ENCODE measurements around the gene BRMS1L. TPM values are rescaled to one million over a fixed set of nuclear protein-coding genes. Genes with fewer than 3 reads are reported as not detected.
"Not testable (repeated sequence)": the region's sequence is repeated elsewhere in the genome, so short reads cannot be mapped to it uniquely, and the experiment has no call there.

BRMS1L gene
- polyA plus RNA-seq, 1 donor (not counting 4 experiments of a cell fraction or from before 2014, with no cell fraction given): 12.0 TPM

DNA sequence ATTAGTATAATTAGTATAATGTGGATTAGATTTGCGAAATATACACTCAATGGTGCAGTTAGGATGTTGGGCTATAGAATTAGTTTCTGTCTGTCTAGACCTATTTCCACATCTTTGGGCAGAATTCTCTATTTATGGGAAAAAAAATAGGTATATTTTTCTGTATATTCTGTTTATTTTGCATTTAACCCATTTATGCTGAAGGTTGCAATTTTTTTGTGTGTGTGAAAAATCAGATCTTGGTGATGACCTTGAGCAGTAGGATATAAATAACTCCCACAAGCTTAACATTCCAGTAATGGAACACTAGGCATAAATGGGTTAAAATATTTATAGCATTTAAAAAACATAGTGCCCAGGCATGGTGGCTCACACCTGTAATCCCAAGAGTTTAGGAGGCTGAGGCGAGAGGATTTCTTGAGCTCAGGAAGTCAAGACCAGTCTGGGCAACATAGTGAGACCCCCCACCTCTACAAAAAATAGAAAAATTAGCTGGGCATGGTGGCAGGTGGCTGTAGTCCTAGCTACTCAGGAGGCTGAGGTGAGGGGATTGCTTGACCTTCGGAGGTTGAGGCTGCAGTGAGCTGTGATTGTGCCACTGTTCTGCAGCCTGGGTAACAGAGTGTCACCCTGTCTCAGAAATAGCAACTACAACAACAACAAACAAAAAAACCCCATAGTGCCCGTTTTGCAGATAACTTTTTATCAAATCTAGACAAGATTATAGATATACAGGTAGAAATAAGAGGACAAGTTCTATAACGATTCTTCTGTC is 9.3 kb downstream of the BRMS1L start:
- FAIRE-seq: no peak
- no peaks in the 10 kb centered on the region for H3K27me3 ChIP-seq (ENCODE audit: control insufficient read depth, extremely low read depth, insufficient read depth, low read length)

DNA sequence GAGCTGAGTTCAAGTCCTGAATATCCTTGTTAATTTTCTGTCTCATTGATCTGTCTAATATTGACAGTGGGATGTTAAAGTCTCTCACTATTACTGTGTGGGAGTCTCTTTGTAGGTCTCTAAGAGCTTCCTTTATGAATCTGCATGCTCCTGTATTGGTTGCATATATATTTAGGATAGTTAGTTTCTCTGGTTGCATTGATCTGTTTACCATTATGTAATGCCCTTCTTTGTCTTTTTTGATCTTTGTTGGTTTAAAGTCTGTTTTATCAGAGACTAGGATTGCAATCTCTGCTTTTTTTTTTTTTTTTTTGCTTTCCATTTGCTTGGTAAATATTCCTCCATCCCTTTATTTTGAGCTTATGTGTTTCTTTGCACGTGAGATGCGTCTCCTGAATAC is 15.6 kb downstream of the BRMS1L start:
- H3K36me3 ChIP-seq (ENCODE audit: control insufficient read depth in 2 of 2, extremely low read depth in 1 of 2, insufficient read depth in 2 of 2, low read length in 2 of 2); DNase-seq (ENCODE audit: low read depth, low spot score); FAIRE-seq; dilution Hi-C loops (cut with MboI; ENCODE audit: extremely low pct_ligation_motif_present, low sequenced_read_pairs); H3K27ac ChIP-seq (ENCODE audit: control insufficient read depth, insufficient read depth, low read length); H4K20me1 ChIP-seq (ENCODE audit: control insufficient read depth, extremely low read depth, insufficient read depth, low read length); H3K79me2 ChIP-seq (ENCODE audit: control insufficient read depth, insufficient read depth, low read length); H3K9me1 ChIP-seq (ENCODE audit: control insufficient read depth, extremely low read depth, insufficient read depth, low read length); H2AFZ ChIP-seq (ENCODE audit: control insufficient read depth, low read length); H3K27me3 ChIP-seq (ENCODE audit: control insufficient read depth, extremely low read depth, insufficient read depth, low read length); H3K9ac ChIP-seq (ENCODE audit: control insufficient read depth, extremely low read depth, insufficient read depth, low read length); H3K4me3 ChIP-seq (ENCODE audit: control insufficient read depth in 2 of 3, extremely low read depth in 1 of 3, insufficient read depth in 2 of 3, low read depth in 1 of 3, low read length in 3 of 3); H3K9me3 ChIP-seq (ENCODE audit: control insufficient read depth, low read depth, low read length); H3K4me2 ChIP-seq (ENCODE audit: control insufficient read depth, extremely low read depth, insufficient read depth, low read depth, low read length); H3K4me1 ChIP-seq (ENCODE audit: control insufficient read depth, extremely low read depth, insufficient read depth, low read length): not testable (repeated sequence)

More for the DNA sequence above, 9.3 kb downstream of the BRMS1L start:
- Histone ChIP-seq H3K4me1 (ENCODE audit: control insufficient read depth, extremely low read depth, insufficient read depth, low read length) (no peaks in the 10 kb centered on the region), H3K79me2 (ENCODE audit: control insufficient read depth, insufficient read depth, low read length) (no peaks in the 10 kb centered on the region), H3K9me3 (ENCODE audit: control insufficient read depth, low read depth, low read length) (no peaks in the 10 kb centered on the region), H2AFZ (ENCODE audit: control insufficient read depth, low read length) (no peak overlapping the region), H3K9ac (ENCODE audit: control insufficient read depth, extremely low read depth, insufficient read depth, low read length) (no peak overlapping the region), H3K27ac (ENCODE audit: control insufficient read depth, insufficient read depth, low read length) (no peak overlapping the region), H3K4me3 (ENCODE audit: control insufficient read depth in 2 of 3, extremely low read depth in 1 of 3, insufficient read depth in 2 of 3, low read depth in 1 of 3, low read length in 3 of 3) (no peak overlapping the region), H3K4me2 (ENCODE audit: control insufficient read depth, extremely low read depth, insufficient read depth, low read depth, low read length) (no peak overlapping the region), H4K20me1 (ENCODE audit: control insufficient read depth, extremely low read depth, insufficient read depth, low read length) (no peaks in the 10 kb centered on the region), H3K36me3 (ENCODE audit: control insufficient read depth in 2 of 2, extremely low read depth in 1 of 2, insufficient read depth in 2 of 2, low read length in 2 of 2) (no peaks in the 10 kb centered on the region), H3K9me1 (ENCODE audit: control insufficient read depth, extremely low read depth, insufficient read depth, low read length) (no peaks in the 10 kb centered on the region)
- TF ChIP-seq, protein P1, sequence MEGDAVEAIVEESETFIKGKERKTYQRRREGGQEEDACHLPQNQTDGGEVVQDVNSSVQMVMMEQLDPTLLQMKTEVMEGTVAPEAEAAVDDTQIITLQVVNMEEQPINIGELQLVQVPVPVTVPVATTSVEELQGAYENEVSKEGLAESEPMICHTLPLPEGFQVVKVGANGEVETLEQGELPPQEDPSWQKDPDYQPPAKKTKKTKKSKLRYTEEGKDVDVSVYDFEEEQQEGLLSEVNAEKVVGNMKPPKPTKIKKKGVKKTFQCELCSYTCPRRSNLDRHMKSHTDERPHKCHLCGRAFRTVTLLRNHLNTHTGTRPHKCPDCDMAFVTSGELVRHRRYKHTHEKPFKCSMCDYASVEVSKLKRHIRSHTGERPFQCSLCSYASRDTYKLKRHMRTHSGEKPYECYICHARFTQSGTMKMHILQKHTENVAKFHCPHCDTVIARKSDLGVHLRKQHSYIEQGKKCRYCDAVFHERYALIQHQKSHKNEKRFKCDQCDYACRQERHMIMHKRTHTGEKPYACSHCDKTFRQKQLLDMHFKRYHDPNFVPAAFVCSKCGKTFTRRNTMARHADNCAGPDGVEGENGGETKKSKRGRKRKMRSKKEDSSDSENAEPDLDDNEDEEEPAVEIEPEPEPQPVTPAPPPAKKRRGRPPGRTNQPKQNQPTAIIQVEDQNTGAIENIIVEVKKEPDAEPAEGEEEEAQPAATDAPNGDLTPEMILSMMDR (optimal IDR thresholded peaks at IDR 0.05 in 1 of 3, IDR thresholded peaks at IDR 0.05 in 1 of 3, conservative IDR thresholded peaks at IDR 0.05 in 1 of 3; ENCODE audit: extremely low read depth in 1 of 3, insufficient read depth in 2 of 3, low read length in 3 of 3): no peak
- TF ChIP-seq EZH2 (IDR thresholded peaks at IDR 0.05; ENCODE audit: low read length): no peak
- dilution Hi-C loops (cut with MboI; ENCODE audit: extremely low pct_ligation_motif_present, low sequenced_read_pairs): no loop called here
- DNase-seq (ENCODE audit: low read depth, low spot score): no peak

DNA sequence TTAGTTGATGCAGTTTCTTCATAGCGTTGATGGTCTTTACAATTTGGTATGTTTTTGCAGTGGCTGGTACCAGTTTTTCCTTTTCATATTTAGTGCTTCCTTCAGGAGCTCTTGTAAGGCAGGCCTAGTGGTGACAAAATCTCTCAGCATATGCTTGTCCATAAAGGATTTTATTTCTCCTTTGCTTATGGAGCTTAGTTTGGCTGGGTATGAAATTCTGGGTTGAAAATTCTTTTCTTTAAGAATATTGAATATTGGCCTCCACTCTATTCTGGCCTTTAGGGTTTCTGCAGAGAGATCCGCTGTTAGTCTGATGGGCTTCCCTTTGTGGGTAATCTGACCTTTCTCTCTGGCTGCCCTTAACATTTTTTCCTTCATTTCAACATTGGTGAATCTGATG is 16.1 kb downstream of the BRMS1L start:
- H3K27me3 ChIP-seq (ENCODE audit: control insufficient read depth, extremely low read depth, insufficient read depth, low read length); H3K36me3 ChIP-seq (ENCODE audit: control insufficient read depth in 2 of 2, extremely low read depth in 1 of 2, insufficient read depth in 2 of 2, low read length in 2 of 2); FAIRE-seq; H3K9me1 ChIP-seq (ENCODE audit: control insufficient read depth, extremely low read depth, insufficient read depth, low read length); H3K79me2 ChIP-seq (ENCODE audit: control insufficient read depth, insufficient read depth, low read length); H3K4me2 ChIP-seq (ENCODE audit: control insufficient read depth, extremely low read depth, insufficient read depth, low read depth, low read length); H3K9me3 ChIP-seq (ENCODE audit: control insufficient read depth, low read depth, low read length); H3K4me1 ChIP-seq (ENCODE audit: control insufficient read depth, extremely low read depth, insufficient read depth, low read length); H3K4me3 ChIP-seq (ENCODE audit: control insufficient read depth in 2 of 3, extremely low read depth in 1 of 3, insufficient read depth in 2 of 3, low read depth in 1 of 3, low read length in 3 of 3); H3K27ac ChIP-seq (ENCODE audit: control insufficient read depth, insufficient read depth, low read length); H3K9ac ChIP-seq (ENCODE audit: control insufficient read depth, extremely low read depth, insufficient read depth, low read length); dilution Hi-C loops (cut with MboI; ENCODE audit: extremely low pct_ligation_motif_present, low sequenced_read_pairs); H4K20me1 ChIP-seq (ENCODE audit: control insufficient read depth, extremely low read depth, insufficient read depth, low read length); DNase-seq (ENCODE audit: low read depth, low spot score); H2AFZ ChIP-seq (ENCODE audit: control insufficient read depth, low read length): not testable (repeated sequence)
